Cardiac muscle cell (in vitro differentiated cells and primary cell): Measurements from ENCODE around the gene PKP3. TPM values are rescaled to one million over a fixed set of nuclear protein-coding genes. Genes with fewer than 3 reads are reported as not detected.

Source experiments
- DNase-seq, 2 donors: peaks; one replicate each; pipeline versions ENCODE4 v3.0.0 to v3.0.0-alpha.2; 2010 to 2017; ENCODE audit warnings: low read depth in 1 of 2, low spot score in 1 of 2
- H3K27ac ChIP-seq: fragments of 200-600 bp; sonication (generic); 2 replicates; pipeline ENCODE4 v1.5.1; 2016
- H3K27me3 ChIP-seq: fragments of 200-600 bp; sonication (generic); 2 replicates; pipeline ENCODE4 v1.6.0; 2016; ENCODE audit warnings: control low read depth
- H3K36me3 ChIP-seq: fragments of 200-600 bp; sonication (generic); 2 replicates; pipeline ENCODE4 v1.5.1; 2016; ENCODE audit warnings: control low read depth
- H3K4me1 ChIP-seq: fragments of 200-600 bp; sonication (generic); 2 replicates; pipeline ENCODE4 v1.8.1; 2017; ENCODE audit warnings: low read depth, mild to moderate bottlenecking, mixed run types
- H3K4me3 ChIP-seq: fragments of 200-600 bp; sonication (generic); 2 replicates; pipeline ENCODE4 v1.5.1; 2016; ENCODE audit warnings: mild to moderate bottlenecking
- H3K9me3 ChIP-seq: fragments of 200-600 bp; sonication (generic); 2 replicates; pipeline ENCODE4 v1.5.1; 2017; ENCODE audit warnings: low read depth, mild to moderate bottlenecking, control low read depth
- CTCF ChIP-seq: IDR thresholded peaks from 2 replicates; pipeline ENCODE4 v1.5.1; 2012; ENCODE audit warnings: low read depth, mild to moderate bottlenecking, low read length
- polyA plus RNA-seq: library from polyadenylated mRNA; unstranded; fragments of >200 nt; fragmentation: Nextera tagmentation; extraction: Ambion mirVana; gene quantifications from 2 replicates; pipeline ENCODE4 v1.2.1, GENCODE V29; 2016
- total RNA-seq: library from RNA; depleted of rRNA; stranded (reverse); fragments of >200 nt; gene quantifications from 2 replicates; pipeline ENCODE4 v1.2.3, GENCODE V29; 2016

The PKP3 gene
- total and polyA plus RNA-seq, 2 experiments from 2014 or later, result 0.09 to 0.57 TPM

- H3K4me1 ChIP-seq, result no peaks in the 10 kb centered on the region
- peaks cover 3% of the 10 kb centered on the region for H3K36me3 ChIP-seq
- DNase-seq, result no peak
- no peak overlapping the region for H3K4me3 ChIP-seq
- H3K27ac ChIP-seq, result no peak overlapping the region
- H3K9me3 ChIP-seq, result no peaks in the 10 kb centered on the region
- TF ChIP-seq CTCF, result no peak
- H3K27me3 ChIP-seq, result no peaks in the 10 kb centered on the region
Measured at GRCh38 chr11:371716-372590, 22.1 kb upstream of the PKP3 start.

- no peaks in the 10 kb centered on the region for H3K9me3 ChIP-seq
- TF ChIP-seq CTCF, result no peak
- no peak overlapping the region for H3K4me3 ChIP-seq
- no peak for DNase-seq
- peaks cover 3% of the 10 kb centered on the region for H3K36me3 ChIP-seq
- H3K27ac ChIP-seq, result no peak overlapping the region
- H3K4me1 ChIP-seq, result no peaks in the 10 kb centered on the region
- H3K27me3 ChIP-seq, result no peaks in the 10 kb centered on the region
Measured at GRCh38 chr11:372809-373715, 20.9 kb upstream of the PKP3 start.

- H3K27me3 ChIP-seq, result no peaks in the 10 kb centered on the region
- H3K27ac ChIP-seq, result no peak overlapping the region
- peaks cover 3% of the 10 kb centered on the region for H3K36me3 ChIP-seq
- H3K4me3 ChIP-seq, result no peak overlapping the region
- no peak for DNase-seq
- TF ChIP-seq CTCF, result no peak
- no peaks in the 10 kb centered on the region for H3K9me3 ChIP-seq
- no peaks in the 10 kb centered on the region for H3K4me1 ChIP-seq
Measured at GRCh38 chr11:373716-374551, 20.1 kb upstream of the PKP3 start.

- Histone ChIP-seq H3K36me3 (peaks cover 3% of the 10 kb centered on the region), H3K4me1 (no peaks in the 10 kb centered on the region), H3K27me3 (no peaks in the 10 kb centered on the region), H3K9me3 (no peaks in the 10 kb centered on the region), H3K4me3 (no peak overlapping the region), H3K27ac (no peak overlapping the region)
- TF ChIP-seq CTCF, result no peak
- DNase-seq, result no peak
Measured at GRCh38 chr11:375065-376025, 18.7 kb upstream of the PKP3 start.
